IMR-90 (cell line): ENCODE results near the gene DNPH1. TPM values are rescaled to one million over a fixed set of nuclear protein-coding genes. Genes with fewer than 3 reads are reported as not detected.

Experiments
- ATAC-seq: fragments of 200-7000 bp; cut with Tn5 transposase; 2 replicates; pipeline ENCODE4 v1.9.1; 2020; ENCODE audit warnings: low read depth, mild to moderate bottlenecking, moderate library complexity
- BruUV-seq: library from RNA; stranded (reverse); fragments of 400-500 nt; replicated peaks from 2 replicates; lab custom pipeline; 2021; lab: Mats Ljungman, UMichigan
- CTCF ChIA-PET: fragments of 300-600 bp; formaldehyde crosslinking; extraction: SDS; loops from one replicate; lab custom pipeline; 2021; ENCODE audit warnings: antibody characterized with exemption; lab: Yijun Ruan, JAX
- POLR2A ChIA-PET: fragments of 300-600 bp; sonication (Branson Sonifier 250); formaldehyde crosslinking; loops from one replicate; lab custom pipeline; 2022; ENCODE audit warnings: antibody characterized with exemption; ENCODE audit not compliant: unreplicated experiment; lab: Charles Lee
- DNase-seq: peaks from one replicate; pipeline ENCODE4 v3.0.0; 2013
- H2AFZ ChIP-seq: replicated peaks from 2 replicates; pipeline ENCODE3; 2013; ENCODE audit warnings: low read length, mild to moderate bottlenecking; ENCODE audit not compliant: poor library complexity
- H2AK5ac ChIP-seq: 2 replicates; pipeline ENCODE4 v1.6.1; 2013; ENCODE audit warnings: low read depth, low read length, inconsistent platforms
- H2AK9ac ChIP-seq: replicated peaks from 2 replicates; pipeline ENCODE3; 2013; ENCODE audit warnings: mild to moderate bottlenecking, low read depth, low read length, moderate library complexity; ENCODE audit not compliant: poor library complexity
- H2BK120ac ChIP-seq: 2 replicates; pipeline ENCODE4 v1.6.1; 2013; ENCODE audit warnings: low read depth, low read length, inconsistent platforms
- H2BK15ac ChIP-seq: 3 replicates; pipeline ENCODE4 v1.6.1; 2013; ENCODE audit warnings: low read depth, low read length, inconsistent platforms
- H2BK20ac ChIP-seq: 2 replicates; pipeline ENCODE4 v1.6.1; 2013; ENCODE audit warnings: low read depth, mild to moderate bottlenecking, inconsistent platforms, low read length, moderate library complexity
- H2BK5ac ChIP-seq: 2 replicates; pipeline ENCODE4 v1.6.1; 2013; ENCODE audit warnings: mild to moderate bottlenecking, low read depth, low read length, inconsistent platforms; ENCODE audit not compliant: poor library complexity, severe bottlenecking
- H3K14ac ChIP-seq: replicated peaks from 2 replicates; pipeline ENCODE4 v1.6.1; 2013; ENCODE audit warnings: low read depth, low read length, inconsistent platforms
- H3K18ac ChIP-seq: 2 replicates; pipeline ENCODE4 v1.6.1; 2013; ENCODE audit warnings: low read depth, low read length, control low read depth
- H3K23ac ChIP-seq: 2 replicates; pipeline ENCODE4 v1.6.1; 2013; ENCODE audit warnings: low read depth, low read length, inconsistent platforms
- H3K27ac ChIP-seq: 2 replicates; pipeline ENCODE4 v1.5.1; 2013; ENCODE audit warnings: mild to moderate bottlenecking, control low read depth, low read length; ENCODE audit not compliant: insufficient read depth
- H3K27me3 ChIP-seq: 2 replicates; pipeline ENCODE4 v1.6.1; 2013; ENCODE audit warnings: low read length; ENCODE audit not compliant: control insufficient read depth, insufficient read depth
- H3K36me3 ChIP-seq: 2 replicates; pipeline ENCODE4 v1.6.1; 2013; ENCODE audit warnings: low read length, mixed read lengths; ENCODE audit not compliant: control insufficient read depth, insufficient read depth
- H3K4ac ChIP-seq: 2 replicates; pipeline ENCODE4 v1.6.1; 2013; ENCODE audit warnings: low read depth, low read length, inconsistent platforms
- H3K4me1 ChIP-seq: 2 replicates; pipeline ENCODE4 v1.6.1; 2013; ENCODE audit warnings: low read length, mixed read lengths; ENCODE audit not compliant: control insufficient read depth, insufficient read depth
- H3K4me2 ChIP-seq: 2 replicates; pipeline ENCODE4 v1.6.1; 2013; ENCODE audit warnings: low read depth, mild to moderate bottlenecking, control low read depth, low read length, moderate library complexity
- H3K4me3 ChIP-seq: 2 replicates; pipeline ENCODE4 v1.5.1; 2013; ENCODE audit warnings: low read depth, mild to moderate bottlenecking, control low read depth, low read length, moderate library complexity; ENCODE audit not compliant: insufficient read depth
- H3K56ac ChIP-seq: 2 replicates; pipeline ENCODE4 v1.6.1; 2013; ENCODE audit warnings: low read length, inconsistent platforms; ENCODE audit not compliant: insufficient read depth; ENCODE audit errors: extremely low read depth
- H3K79me1 ChIP-seq, 2 experiments: 2 replicates each; pipeline ENCODE4 v1.6.1; 2013; ENCODE audit warnings: low read length in 2 of 2, inconsistent platforms in 1 of 2, low read depth in 1 of 2
- H3K9ac ChIP-seq: 2 replicates; pipeline ENCODE4 v1.6.1; 2013; ENCODE audit warnings: low read depth, low read length, control low read depth
- H3K9me1 ChIP-seq: 2 replicates; pipeline ENCODE4 v1.6.1; 2013; ENCODE audit warnings: low read length, inconsistent platforms; ENCODE audit not compliant: insufficient read depth
- H3K9me3 ChIP-seq: 2 replicates; pipeline ENCODE4 v1.6.1; 2013; ENCODE audit warnings: low read length; ENCODE audit not compliant: control insufficient read depth, insufficient read depth
- H4K20me1 ChIP-seq: 2 replicates; pipeline ENCODE4 v1.6.1; 2013; ENCODE audit warnings: low read length, inconsistent platforms; ENCODE audit not compliant: insufficient read depth
- H4K5ac ChIP-seq: 2 replicates; pipeline ENCODE4 v1.6.1; 2013; ENCODE audit warnings: mild to moderate bottlenecking, low read depth, low read length, control low read depth
- H4K8ac ChIP-seq, 2 experiments: 2 replicates each; pipeline ENCODE4 v1.6.1; 2013; ENCODE audit warnings: low read depth in 2 of 2, low read length in 2 of 2, control low read depth in 1 of 2, inconsistent platforms in 1 of 2
- H4K91ac ChIP-seq: 2 replicates; pipeline ENCODE4 v1.6.1; 2013; ENCODE audit warnings: low read depth, low read length, inconsistent platforms; ENCODE audit not compliant: insufficient read depth
- BHLHE40 ChIP-seq: fragments of 150-350 bp; IDR thresholded peaks from 2 replicates; pipeline ENCODE4 v1.6.1; 2016; ENCODE audit warnings: mild to moderate bottlenecking, low read depth, low read length
- CEBPB ChIP-seq: IDR thresholded peaks from 2 replicates; pipeline ENCODE4 v1.6.1; 2012; ENCODE audit warnings: low read depth, low read length, improper control_type of control experiment
- CHD1 ChIP-seq: IDR thresholded peaks from 2 replicates; pipeline ENCODE4 v1.6.1; 2012; ENCODE audit warnings: low read depth, low read length, improper control_type of control experiment
- FOS ChIP-seq: fragments of 150-350 bp; IDR thresholded peaks from 2 replicates; pipeline ENCODE4 v1.6.1; 2016; ENCODE audit warnings: low read depth, low read length
- NFE2L2 ChIP-seq: fragments of 150-350 bp; IDR thresholded peaks from 2 replicates; pipeline ENCODE4 v1.6.1; 2016; ENCODE audit warnings: low read depth, mild to moderate bottlenecking, low read length
- POLR2A ChIP-seq: IDR thresholded peaks from 2 replicates; pipeline ENCODE4 v1.6.1; 2012; ENCODE audit warnings: mild to moderate bottlenecking, low read depth, low read length
- RCOR1 ChIP-seq: IDR thresholded peaks from 2 replicates; pipeline ENCODE4 v1.6.1; 2012; ENCODE audit warnings: mild to moderate bottlenecking, low read length, improper control_type of control experiment; ENCODE audit not compliant: insufficient replicate concordance
- RFX5 ChIP-seq: IDR thresholded peaks from 2 replicates; pipeline ENCODE4 v1.8.0; 2012; ENCODE audit warnings: low read depth, mild to moderate bottlenecking, low read length, moderate library complexity
- WGBS, 2 experiments: methylation state at CpG; one replicate each; pipeline versions ENCODE4 v1.1.5 to v1.1.7; 2013; ENCODE audit warnings: missing lambda C conversion rate in 2 of 2; ENCODE audit not compliant: insufficient read length in 1 of 2; ENCODE audit errors: extremely low coverage in 2 of 2; 5-methylcytosine and 5-hydroxymethylcytosine counted together
- dilution Hi-C: fragments of 300-500 bp; cut with HindIII; formaldehyde crosslinking; loops from one replicate; pipeline ENCODE4 v1.14.3; 2018; ENCODE audit warnings: low sequenced_read_pairs; ENCODE audit not compliant: unreplicated experiment
- in situ Hi-C: fragments of 300-500 bp; cut with MboI; formaldehyde crosslinking; loops from 3 replicates; pipeline ENCODE4 v1.14.3; 2019; ENCODE audit warnings: low sequenced_read_pairs, inconsistent platforms, mixed read lengths
- intact Hi-C: fragments of 100-400 bp; cut with micrococcal nuclease; formaldehyde crosslinking; loops from 2 replicates; pipeline ENCODE4 v1.10.0; 2022
- polyA plus RNA-seq, 3 experiments: library from polyadenylated mRNA; depleted of rRNA; stranded (reverse); fragments of >200 nt; gene quantifications; 2 replicates each; pipeline ENCODE4 v1.2.3, GENCODE V29; 2012; ENCODE audit warnings: low replicate concordance in 1 of 3
- total RNA-seq: library from RNA; depleted of rRNA; stranded (reverse); fragments of >200 nt; gene quantifications from 2 replicates; pipeline ENCODE4 v1.2.3, GENCODE V29; 2012

Gene DNPH1
- total and polyA plus RNA-seq, 2 of the 4 experiments (the other 2 are of a cell fraction), result 19.0 to 47.8 TPM

DNA sequence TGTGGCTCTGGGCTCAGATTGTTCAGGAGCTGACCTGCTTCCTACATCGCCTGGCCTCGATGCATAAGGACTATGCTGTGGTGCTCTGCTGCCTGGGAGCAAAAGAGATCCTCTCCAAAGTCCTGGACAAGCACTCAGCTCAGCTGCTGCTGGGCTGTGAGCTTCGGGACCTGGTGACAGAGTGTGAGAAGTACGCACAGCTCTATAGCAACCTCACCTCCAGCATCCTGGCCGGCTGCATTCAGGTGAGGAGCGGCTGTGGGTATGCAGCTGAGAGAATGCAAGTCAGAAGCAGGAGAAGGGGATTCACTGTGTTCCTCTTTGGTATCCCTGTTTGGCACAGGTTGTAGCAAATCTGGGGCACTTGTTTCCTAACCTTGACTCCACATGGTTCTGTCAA lies 29.4 kb downstream of the DNPH1 start:
- H2BK15ac ChIP-seq, result no peak overlapping the region
- H2BK5ac ChIP-seq, result no peak overlapping the region
- no peak overlapping the region for H3K14ac ChIP-seq
- H3K27ac ChIP-seq, result no peak overlapping the region
- intact Hi-C loops (no loop called here), dilution Hi-C loops (no loop called here), in situ Hi-C loops (no loop called here)
- no peaks in the 10 kb centered on the region for H3K4me1 ChIP-seq
- BruUV-seq, result no TSS peak
- no peak overlapping the region for H2AK9ac ChIP-seq
- H3K23ac ChIP-seq, result no peak overlapping the region
- no peak for TF ChIP-seq FOS
- TF ChIP-seq BHLHE40, result no peak
- TF ChIP-seq CEBPB, result no peak
- TF ChIP-seq CHD1, result no peak
- TF ChIP-seq RCOR1, result no peak
- no peak for TF ChIP-seq NFE2L2
- no peak for TF ChIP-seq RFX5
- TF ChIP-seq POLR2A, result no peak
- ChIA-PET CTCF (interaction anchor here (0.6 kb wide), 1 partner anchor 9 kb away, joined by 3 read pairs; no protein-coding TSS in a partner anchor), POLR2A (no interaction called here)
- peaks cover 47% of the 10 kb centered on the region for H3K36me3 ChIP-seq
- no peak overlapping the region for H4K91ac ChIP-seq
- H2BK120ac ChIP-seq, result no peak overlapping the region
- no peak for ATAC-seq
- no peak overlapping the region for H3K4ac ChIP-seq
- no peaks in the 10 kb centered on the region for H4K20me1 ChIP-seq
- H4K5ac ChIP-seq, result no peak overlapping the region
- H3K4me2 ChIP-seq, result no peak overlapping the region
- H4K8ac ChIP-seq, result no peak overlapping the region
- no peaks in the 10 kb centered on the region; the same call in 1 of the 2 replicates for H3K9me1 ChIP-seq
- no peak overlapping the region for H2AFZ ChIP-seq
- H3K4me3 ChIP-seq, result no peak overlapping the region
- H3K9me3 ChIP-seq, result no peaks in the 10 kb centered on the region
- H2BK20ac ChIP-seq, result no peak overlapping the region
- H3K79me1 ChIP-seq, result no peaks in the 10 kb centered on the region
- no peak overlapping the region for H3K18ac ChIP-seq
- no peaks in the 10 kb centered on the region for H3K27me3 ChIP-seq
- DNase-seq, result no peak
- no peak overlapping the region for H3K9ac ChIP-seq
- H2AK5ac ChIP-seq, result no peak overlapping the region
- no peak overlapping the region for H3K56ac ChIP-seq
- 100% methylated on average over 2 of the region's 6 CpGs; no CpG with 5 or more reads in 1 of the 2 experiments for WGBS, 2 experiments
